Amniotic epithelial cell (primary cell): Measurements from ENCODE around the gene ITPR1.
A peak's percentile ranks its signal among the peaks of the same experiment; 100 is the strongest.

Experiments
- DNase-seq: peaks from one replicate; pipeline ENCODE4 v3.0.0-alpha.2; 2010; ENCODE audit warnings: low read depth

The ITPR1 gene

DNA sequence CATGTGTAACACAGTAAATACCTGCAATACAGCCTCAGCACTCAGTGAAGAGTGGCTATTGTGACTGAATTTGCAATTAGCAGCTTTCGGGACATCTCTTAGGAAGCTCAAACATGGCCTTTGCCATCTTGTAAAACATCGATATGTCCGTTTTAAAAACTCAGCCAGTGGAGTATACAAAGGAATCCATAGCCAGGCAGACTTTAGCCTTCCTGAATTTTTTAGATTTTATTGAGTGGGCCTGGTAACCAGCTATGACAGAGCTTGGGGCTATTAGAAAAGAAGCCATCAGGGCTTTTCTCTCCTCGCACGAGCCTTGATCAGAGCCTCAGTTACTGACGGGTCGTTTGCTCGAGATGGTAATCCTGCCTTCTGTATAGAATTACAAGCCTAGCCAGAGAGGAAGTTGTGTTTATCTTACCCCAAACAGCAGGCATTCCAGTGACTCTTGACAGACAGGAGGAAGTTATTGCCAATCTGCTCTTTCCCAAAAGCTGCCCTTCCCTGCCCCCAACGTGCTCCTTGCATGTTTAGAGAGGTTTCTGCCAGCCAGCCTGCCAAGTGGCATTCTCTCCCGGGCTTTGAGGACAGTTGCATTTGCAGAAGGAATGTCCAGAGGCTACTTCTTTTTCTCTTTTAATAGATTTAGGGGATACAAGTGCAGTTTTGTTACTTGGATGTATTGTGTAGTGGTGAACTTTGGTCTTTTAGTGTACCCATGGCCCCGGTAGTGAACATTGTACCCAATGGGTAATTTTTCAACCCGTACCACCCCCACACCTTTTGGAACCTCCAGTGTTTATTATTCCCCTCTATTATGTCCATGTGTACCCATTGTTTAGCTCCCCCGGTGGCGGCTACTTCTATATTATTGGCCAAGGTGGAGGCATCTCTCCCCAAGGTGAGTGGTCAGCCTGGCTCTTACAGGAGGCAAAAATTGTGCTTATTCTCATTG, 40.6 kb downstream of the ITPR1 start:
- no peak for DNase-seq

DNA sequence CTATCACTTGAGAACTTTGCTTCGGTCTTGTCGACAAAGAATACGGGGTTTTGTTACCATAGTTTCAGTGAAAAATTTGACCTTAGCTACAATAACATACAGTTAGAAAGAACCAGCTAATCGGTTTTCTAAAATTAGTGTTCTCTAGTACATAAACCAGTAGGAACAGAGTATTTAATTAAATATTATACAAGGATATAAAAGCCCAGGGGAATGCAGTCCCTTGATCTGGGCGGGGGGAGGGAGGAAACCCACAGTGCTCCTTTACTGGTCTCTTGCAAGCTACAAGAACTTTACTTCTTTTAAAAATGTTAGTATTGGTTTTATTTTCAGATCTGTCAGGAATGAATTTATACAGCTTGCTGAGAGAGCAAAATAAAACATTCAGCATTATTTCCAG, 41.8 kb downstream of the ITPR1 start:
- no peak for DNase-seq

DNA sequence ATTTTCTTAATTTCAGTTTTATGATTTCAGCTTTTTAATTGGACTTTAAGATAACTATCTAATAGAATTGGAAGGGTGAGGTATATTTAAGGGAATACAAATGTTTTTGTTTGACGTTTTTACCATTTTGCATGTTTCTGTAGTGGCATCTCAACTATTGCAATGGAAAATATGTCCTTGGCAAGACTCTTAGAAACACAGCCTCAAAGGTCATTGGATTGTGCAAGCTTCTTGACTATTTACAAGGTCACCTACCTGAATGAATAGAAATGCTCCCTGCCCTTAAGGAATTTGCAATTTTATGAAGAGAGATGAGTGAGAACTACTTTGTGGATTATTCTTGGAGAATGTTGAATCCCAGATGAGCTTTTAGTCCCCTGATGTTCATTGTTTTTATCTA, 43.1 kb downstream of the ITPR1 start:
- DNase-seq = no peak

DNA sequence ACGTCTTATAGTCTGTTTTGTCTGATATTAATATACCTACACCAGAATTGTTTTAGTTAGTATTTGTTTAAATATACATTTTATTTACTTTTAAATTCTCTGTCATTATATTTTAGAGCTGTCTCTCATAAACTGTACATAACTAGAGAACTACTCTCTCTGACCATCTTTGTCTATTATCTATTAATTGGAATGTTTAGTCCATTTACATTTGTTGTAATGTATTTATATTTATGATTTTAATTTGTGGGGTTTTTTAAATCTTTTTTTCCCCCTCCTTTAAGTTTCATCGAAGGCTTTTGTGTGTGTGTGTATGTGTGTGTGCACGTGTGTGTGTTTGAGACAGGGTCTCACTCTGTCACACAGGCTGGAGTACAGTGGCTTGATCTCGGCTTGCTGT, 47.1 kb downstream of the ITPR1 start:
- DNase-seq = no peak

DNA sequence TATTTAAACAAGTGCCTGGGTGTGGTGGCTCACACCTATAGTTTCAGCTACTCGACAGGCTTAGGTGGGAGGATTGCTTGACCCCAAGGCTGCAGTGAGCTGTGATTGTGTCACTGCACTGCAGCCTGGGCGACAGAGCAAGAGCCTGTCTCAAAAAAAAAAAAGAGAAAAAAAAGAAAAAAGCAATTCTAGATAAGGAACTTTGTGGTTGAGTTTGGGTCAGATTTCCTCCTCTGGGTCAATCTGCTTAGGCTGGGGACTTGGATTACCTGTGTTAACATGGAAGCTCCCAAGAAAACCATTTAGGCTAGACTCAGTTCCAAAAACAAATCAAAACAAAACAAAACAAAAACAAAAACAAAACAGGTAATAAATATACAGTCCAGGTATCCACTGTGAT, 50.0 kb downstream of the ITPR1 start:
- no peak for DNase-seq

DNA sequence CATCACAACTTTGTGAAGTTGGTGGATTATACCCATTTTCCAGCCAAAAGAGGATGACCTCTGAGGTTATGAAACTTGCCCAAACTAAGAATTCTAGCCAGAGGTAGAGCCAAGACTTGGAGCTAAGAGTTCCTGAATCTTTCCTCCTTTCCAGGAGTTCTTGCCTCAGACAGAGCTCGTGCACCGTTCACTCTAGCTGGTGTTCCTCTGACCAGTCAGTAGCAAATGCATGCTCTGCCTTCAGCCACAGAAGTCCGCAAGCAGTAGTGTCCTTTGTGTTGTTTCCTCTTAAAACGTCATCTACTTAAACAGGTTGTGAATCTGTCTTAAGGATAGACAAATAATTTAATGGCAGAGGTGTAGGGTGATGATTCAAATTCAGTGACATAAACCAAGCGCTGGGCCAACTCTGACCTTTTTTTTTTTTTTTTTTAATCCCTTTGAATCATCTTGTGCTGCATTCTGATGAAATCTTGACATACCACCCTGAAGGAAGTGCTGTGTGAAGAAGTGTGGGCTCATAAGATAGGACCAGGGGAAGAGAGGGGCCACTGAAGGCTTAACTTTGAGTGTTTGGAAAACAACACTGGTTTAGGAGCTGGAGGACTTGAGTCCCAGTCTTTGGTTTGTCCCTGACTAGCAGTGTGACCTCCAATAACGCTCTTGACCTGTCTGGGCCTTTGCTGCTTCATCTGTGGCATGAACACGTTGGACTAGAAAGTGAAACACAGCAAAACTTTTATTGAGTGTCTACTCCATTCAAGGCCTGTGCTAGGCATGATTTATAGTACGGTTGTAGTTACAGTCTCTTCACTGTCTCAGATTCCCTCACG, 53.4 kb downstream of the ITPR1 start:
- DNase-seq = peak; percentile 45

DNA sequence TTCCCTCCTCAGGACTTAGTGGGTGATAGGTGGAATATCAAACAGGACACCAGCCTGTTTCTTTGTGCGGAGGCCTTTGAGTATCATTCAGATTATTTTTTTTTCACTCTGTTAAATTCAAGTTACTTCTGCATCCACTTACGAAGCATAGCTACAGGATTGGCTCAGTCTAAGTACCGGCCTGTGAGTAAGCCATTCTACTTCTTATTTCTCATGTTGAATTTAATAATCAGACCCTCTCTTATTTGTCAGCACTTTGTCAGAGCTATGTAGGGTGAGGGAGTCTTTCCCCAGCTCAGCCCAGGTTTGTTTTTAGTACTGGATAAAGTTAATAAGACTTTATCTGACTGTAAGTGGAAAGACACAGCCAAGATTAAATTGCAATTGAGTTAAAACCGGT, 54.7 kb downstream of the ITPR1 start:
- no peak for DNase-seq

DNA sequence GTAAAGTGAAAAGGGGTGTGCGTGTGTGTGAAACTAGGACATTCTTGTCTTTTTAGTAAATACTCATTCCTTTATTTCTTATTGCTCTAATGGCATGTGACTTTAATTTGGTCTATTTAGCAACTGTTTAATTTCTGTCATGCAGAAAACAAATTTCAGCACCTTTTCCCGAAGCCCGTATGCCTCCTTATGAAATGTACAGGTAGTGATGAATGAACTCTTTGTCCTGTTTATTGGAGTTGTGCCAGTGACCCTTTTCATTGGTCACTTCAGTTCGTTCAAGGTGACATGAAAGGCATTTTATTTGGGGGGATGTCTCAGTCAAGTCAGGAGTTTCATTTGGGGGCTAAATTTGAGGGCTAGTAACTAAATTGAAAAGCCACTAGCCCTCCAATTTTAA, 55.2 kb downstream of the ITPR1 start:
- DNase-seq = no peak

DNA sequence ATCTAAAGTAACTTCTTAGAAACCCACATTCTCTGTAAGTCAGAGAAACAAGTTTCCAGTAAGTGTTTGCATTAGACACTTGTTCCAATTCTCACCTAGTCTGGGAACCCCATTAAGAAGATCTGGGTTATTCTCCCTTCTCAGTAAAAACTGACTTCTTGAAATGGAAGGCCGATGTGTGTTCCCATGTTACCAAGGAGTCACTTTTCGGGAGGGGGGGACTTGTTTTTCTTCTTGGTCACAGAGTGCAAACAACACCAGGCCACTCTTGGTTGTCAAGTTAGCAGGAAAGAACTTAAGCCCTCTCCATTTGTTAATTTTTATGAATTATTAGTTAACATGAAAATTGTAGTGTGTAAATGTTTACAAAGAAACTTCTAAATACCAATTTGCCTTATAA, 55.6 kb downstream of the ITPR1 start:
- DNase-seq = no peak

DNA sequence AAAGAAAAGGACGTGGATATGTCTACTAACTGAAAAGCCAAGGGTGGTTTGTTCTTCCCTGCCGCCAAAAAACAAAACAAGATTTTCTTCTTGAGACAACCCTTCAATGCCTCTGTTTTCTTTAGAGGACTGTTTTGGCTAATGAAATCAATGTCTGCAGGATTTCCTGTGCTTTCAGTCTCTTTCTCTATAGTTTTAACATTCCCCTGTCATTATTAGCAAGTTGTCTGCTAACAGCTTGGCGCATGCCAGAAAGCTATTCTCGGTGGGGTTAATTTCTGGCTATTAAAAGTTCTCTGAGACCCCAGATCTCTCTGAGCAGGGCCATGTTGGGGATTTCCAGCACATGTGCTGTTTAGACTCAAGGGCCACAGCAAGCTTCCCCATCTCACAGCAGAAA, 56.7 kb downstream of the ITPR1 start:
- no peak for DNase-seq

DNA sequence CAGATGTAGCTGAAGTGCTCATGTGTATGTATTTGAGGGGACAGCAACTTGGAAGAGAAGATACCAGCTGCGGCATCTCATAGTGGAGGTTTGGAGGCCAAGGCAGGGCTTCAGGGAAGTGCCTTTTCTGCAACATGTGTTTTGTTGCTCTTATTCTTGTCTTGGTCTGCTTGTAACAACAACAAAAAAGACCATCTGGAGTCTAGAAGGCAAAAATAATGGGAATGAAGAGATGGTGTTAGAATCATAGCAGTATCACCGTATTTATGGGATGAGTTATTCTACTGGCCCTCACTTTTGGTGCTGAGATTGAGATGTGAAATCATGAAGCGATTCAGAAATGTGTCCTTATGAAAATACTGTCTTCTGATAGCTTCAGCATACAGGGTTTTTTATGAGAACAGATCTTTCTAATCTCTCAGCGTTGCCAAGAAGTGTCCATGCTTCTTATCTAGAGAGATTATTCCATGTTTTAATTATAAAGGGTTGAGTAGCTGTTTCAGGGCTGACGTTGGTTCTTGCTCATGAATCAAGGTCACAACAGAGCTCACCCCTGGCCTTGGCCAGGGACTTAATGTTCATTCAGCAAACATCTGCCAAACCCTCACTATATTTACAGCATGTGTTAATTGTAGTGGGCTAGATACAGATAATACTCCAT, 58.0 kb downstream of the ITPR1 start:
- no peak for DNase-seq

DNA sequence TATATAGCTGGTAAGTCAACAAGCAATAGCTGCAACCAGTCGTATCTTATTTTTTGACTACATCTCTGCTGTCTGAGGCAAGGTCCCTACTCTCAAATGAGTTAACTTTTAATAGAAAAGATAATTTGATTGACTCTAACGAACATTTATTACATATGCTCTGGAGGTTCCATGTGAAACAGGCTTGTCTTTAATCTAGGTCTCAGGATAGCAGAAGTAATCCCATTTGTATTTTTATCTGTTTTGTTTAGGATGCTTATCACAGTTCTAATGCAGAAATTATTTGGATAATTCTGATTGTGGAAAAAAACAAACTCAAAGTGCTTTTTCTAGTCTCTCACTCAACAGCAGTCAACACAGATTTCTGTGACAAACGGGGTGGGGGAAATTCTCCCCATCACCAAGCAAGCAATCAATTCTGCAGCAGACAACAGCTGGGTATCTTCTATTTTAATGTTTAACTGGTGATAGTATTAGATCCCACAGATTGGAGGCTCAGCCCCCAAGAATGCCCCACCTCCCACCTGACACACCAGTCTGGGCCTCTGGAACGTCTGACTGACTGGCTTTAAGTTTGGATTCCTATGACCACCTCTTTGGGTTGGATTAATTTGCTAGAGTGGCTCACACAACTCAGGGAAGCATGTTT, 58.8 kb downstream of the ITPR1 start:
- DNase-seq = no peak

DNA sequence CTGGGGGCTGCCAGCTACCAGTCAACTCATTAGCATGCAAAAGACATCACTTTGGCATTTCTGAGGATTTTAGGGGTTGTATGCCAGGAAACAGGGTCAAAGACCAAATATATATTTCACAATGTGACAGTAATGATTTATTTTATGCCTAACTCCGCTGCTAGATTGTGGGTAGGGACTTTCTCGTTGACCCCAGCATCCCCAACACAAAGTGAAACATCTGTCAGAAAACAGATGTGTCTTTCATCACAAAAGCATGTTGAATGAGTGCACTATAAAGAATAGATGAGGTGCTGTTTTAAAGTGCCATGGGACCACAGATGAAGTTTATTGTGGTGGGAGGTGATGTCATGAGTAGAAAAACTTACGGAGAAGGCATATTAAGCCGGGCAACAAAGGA, 59.7 kb downstream of the ITPR1 start:
- DNase-seq = no peak

DNA sequence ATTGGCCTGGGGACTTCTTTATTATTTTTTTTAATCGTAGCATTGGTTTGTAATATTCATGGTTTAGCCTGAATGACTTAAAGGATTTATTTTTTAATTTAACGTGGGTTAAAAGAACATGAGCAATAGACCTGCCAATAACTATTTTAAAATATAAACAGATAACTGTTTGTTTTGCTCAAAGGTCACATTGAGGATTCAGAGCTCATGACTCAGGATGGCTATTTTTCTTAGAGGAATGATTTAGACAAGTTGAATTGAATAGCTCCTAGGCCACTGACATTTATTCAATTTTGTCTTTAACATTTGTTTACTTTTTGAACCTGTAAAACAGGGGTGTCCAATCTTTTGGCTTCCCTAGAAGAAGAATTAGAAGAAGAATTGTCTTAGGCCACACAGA, 68.5 kb downstream of the ITPR1 start:
- DNase-seq = no peak

DNA sequence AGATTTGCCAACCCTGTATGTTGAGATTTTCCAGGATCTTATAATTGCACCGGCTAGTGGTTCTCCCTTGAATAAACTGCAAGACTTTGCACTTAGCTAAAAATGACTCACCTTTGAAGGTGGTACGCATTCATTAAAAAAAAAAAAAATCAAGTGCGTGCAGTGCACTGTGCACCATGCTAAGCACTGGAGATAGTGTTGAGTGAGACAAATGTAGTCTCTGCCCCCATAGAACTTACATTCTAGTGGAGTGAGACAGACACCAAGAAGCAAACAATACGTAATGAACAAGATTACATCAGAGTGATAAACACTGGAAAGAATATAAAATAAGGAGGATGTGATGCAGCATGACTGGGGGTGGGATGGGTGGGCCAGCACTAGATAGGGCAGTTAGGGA, 69.4 kb downstream of the ITPR1 start:
- DNase-seq = peak; percentile 60

DNA sequence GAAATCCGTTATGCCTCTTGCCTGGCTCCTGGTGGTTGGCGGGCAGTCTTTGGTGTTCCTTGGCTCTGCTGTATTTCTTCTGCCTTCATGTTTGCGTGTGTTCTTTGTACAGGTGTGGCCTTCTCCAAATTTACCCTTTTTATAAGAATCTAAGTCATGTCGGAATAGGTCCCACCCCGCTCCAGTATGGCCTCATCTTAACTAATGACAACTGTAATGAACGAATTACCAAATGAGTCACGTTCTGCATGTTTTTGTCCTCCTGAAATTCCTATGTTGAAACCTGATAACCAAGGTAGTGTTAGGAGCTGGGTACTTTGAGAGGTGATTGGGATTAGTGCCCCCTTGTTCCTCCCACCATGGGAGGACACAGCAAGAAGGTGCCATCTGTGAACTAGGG, 71.1 kb downstream of the ITPR1 start:
- no peak for DNase-seq

DNA sequence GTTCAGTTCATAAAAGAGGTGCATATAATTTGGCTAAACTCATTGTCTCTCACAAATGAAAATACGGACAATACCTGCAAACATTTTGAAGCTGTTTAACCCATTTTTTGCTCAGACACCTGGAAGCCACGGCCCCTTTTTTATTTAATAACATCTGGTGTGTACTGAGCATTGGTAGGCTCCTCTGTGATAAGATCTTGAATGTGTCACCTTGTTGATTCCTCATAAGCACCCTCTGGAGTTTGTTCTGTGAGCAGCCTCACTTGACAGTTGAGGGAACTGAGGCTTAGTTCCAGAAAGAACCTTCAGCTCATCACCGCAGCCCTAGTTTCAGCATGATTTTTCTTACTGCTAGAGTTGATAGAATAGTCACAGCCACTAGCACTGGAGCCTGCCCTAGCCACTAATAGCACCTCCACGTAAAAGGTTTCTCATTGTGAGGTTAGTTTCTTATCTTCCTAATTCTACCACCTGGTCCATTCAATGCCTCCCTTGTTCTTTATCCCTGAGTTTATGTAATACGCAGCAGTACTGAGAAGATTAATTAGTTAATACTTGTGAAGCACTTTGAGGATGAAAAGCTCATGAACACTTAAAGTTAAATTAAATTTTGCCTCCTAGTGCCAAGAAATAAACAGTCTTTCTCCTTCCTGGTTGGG, 71.9 kb downstream of the ITPR1 start:
- no peak for DNase-seq

DNA sequence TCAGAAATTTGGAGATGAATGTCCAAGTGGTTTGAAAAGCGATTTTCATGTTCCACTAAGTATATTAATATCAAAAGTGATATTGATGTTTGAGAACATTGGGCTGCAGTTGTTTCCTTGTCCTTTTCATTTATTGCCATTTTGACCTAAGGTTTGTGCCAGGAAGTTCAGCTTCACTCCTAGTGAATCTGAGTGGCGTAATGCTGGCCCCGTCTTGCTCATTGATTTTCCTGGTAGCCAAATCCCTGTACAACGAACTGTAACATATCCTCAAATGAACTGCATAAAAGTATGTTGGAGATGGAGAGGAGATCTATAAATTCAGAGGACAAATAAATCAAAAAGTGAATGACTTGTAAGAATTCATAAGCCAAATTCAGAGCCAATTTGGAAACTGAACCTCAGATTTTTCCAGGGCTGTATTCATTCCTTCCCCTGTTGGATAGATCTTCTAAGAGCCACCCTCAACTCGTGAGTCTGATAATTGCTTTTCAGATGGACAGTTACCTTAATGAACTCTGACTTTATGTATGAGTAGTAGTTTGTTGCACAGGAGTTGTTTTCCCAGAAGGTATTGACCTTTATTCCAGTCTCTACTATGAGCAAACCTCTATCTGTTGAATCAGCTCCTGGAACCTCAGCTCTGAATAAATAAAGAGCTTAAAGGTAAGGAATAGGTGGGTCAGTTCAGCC, 72.8 kb downstream of the ITPR1 start:
- no peak for DNase-seq

DNA sequence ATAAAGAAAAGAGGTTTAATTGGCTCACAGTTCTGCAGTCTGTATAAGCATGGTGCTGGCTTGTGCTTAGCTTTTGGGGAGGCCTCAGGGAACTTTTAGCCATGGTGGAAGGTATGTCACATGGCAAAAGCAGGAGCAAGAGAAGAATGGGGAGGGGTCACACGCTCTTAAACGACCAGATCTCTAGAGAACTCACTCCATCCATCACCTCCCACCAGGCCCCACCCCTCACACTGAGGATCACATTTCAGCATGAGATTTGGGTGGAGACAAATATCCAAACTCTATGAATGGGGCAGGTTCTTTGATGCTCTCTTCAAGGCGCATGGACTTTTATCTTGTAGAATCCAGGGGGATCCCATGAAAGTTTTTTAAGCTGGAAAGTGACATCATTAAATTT, 75.7 kb downstream of the ITPR1 start:
- no peak for DNase-seq

DNA sequence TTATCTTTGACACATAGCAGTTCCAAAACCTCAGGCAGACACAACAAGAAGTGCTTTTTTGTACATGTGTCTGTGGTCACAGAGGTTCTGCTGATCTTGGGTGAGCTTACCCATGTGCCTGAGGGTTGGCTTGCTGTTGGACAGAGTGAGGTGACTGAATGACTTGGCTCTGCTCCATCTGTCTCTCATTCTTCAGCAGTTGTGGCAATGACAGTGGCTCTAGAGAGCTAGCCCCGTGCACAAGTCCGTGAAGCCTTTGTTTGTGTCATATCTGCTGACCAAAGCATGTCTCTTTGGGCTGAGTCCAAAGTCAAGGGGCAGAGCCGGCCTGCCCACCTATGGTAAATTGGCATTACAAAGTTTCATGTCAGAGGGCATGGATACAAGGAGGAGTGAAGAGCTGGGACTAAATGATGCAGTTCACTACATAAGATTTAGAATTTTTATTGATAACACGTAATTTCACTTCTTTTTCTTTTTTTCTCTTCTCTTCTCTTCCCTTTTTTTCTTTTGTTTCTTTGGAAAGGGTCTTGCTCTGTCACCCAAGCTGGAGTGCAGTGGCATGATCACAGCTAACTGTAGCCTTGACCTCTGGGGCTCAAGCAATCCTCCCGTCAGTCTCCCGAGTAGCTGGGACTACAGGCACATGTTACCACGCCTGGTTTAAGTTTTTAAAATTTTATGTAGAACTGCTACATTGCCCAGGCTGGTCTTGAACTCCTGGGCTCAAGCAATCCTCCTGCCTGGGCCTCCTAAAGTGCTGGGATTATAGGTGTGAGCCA, 77.9 kb downstream of the ITPR1 start:
- DNase-seq = no peak
